Measurements from ENCODE around the gene ROPN1.

GRCh38 chr3:123919353-123919752, 72.6 kb downstream of the ROPN1 start:
- TF ChIP-seq, protein P1, sequence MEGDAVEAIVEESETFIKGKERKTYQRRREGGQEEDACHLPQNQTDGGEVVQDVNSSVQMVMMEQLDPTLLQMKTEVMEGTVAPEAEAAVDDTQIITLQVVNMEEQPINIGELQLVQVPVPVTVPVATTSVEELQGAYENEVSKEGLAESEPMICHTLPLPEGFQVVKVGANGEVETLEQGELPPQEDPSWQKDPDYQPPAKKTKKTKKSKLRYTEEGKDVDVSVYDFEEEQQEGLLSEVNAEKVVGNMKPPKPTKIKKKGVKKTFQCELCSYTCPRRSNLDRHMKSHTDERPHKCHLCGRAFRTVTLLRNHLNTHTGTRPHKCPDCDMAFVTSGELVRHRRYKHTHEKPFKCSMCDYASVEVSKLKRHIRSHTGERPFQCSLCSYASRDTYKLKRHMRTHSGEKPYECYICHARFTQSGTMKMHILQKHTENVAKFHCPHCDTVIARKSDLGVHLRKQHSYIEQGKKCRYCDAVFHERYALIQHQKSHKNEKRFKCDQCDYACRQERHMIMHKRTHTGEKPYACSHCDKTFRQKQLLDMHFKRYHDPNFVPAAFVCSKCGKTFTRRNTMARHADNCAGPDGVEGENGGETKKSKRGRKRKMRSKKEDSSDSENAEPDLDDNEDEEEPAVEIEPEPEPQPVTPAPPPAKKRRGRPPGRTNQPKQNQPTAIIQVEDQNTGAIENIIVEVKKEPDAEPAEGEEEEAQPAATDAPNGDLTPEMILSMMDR (conservative IDR thresholded peaks at IDR 0.05; ENCODE audit: low read depth in 2 of 2): no peak
- TF ChIP-seq POLR2AphosphoS5 (IDR thresholded peaks at IDR 0.05; ENCODE audit: low read depth) (no peak), EZH2 (IDR thresholded peaks at IDR 0.05; ENCODE audit: low read depth, unreplicated experiment) (no peak), CREB1 (CRISPR knock-in tag; IDR thresholded peaks at IDR 0.05; ENCODE audit: low read depth) (no peak), JUNB (IDR thresholded peaks at IDR 0.05; ENCODE audit: unreplicated experiment) (no peak), EZH2phosphoT487 (IDR thresholded peaks at IDR 0.05; ENCODE audit: unreplicated experiment) (no peak), ZNF114 (CRISPR knock-in tag; IDR thresholded peaks at IDR 0.05) (no peak), ZNF331 (CRISPR knock-in tag; IDR thresholded peaks at IDR 0.05; ENCODE audit: low read depth) (no peak), NANOG (IDR thresholded peaks at IDR 0.05; ENCODE audit: borderline replicate concordance) (no peak), ETS1 (IDR thresholded peaks at IDR 0.05) (no peak), STAT1 (IDR thresholded peaks at IDR 0.05; ENCODE audit: unreplicated experiment) (no peak)
- TF ChIP-seq, protein P2, sequence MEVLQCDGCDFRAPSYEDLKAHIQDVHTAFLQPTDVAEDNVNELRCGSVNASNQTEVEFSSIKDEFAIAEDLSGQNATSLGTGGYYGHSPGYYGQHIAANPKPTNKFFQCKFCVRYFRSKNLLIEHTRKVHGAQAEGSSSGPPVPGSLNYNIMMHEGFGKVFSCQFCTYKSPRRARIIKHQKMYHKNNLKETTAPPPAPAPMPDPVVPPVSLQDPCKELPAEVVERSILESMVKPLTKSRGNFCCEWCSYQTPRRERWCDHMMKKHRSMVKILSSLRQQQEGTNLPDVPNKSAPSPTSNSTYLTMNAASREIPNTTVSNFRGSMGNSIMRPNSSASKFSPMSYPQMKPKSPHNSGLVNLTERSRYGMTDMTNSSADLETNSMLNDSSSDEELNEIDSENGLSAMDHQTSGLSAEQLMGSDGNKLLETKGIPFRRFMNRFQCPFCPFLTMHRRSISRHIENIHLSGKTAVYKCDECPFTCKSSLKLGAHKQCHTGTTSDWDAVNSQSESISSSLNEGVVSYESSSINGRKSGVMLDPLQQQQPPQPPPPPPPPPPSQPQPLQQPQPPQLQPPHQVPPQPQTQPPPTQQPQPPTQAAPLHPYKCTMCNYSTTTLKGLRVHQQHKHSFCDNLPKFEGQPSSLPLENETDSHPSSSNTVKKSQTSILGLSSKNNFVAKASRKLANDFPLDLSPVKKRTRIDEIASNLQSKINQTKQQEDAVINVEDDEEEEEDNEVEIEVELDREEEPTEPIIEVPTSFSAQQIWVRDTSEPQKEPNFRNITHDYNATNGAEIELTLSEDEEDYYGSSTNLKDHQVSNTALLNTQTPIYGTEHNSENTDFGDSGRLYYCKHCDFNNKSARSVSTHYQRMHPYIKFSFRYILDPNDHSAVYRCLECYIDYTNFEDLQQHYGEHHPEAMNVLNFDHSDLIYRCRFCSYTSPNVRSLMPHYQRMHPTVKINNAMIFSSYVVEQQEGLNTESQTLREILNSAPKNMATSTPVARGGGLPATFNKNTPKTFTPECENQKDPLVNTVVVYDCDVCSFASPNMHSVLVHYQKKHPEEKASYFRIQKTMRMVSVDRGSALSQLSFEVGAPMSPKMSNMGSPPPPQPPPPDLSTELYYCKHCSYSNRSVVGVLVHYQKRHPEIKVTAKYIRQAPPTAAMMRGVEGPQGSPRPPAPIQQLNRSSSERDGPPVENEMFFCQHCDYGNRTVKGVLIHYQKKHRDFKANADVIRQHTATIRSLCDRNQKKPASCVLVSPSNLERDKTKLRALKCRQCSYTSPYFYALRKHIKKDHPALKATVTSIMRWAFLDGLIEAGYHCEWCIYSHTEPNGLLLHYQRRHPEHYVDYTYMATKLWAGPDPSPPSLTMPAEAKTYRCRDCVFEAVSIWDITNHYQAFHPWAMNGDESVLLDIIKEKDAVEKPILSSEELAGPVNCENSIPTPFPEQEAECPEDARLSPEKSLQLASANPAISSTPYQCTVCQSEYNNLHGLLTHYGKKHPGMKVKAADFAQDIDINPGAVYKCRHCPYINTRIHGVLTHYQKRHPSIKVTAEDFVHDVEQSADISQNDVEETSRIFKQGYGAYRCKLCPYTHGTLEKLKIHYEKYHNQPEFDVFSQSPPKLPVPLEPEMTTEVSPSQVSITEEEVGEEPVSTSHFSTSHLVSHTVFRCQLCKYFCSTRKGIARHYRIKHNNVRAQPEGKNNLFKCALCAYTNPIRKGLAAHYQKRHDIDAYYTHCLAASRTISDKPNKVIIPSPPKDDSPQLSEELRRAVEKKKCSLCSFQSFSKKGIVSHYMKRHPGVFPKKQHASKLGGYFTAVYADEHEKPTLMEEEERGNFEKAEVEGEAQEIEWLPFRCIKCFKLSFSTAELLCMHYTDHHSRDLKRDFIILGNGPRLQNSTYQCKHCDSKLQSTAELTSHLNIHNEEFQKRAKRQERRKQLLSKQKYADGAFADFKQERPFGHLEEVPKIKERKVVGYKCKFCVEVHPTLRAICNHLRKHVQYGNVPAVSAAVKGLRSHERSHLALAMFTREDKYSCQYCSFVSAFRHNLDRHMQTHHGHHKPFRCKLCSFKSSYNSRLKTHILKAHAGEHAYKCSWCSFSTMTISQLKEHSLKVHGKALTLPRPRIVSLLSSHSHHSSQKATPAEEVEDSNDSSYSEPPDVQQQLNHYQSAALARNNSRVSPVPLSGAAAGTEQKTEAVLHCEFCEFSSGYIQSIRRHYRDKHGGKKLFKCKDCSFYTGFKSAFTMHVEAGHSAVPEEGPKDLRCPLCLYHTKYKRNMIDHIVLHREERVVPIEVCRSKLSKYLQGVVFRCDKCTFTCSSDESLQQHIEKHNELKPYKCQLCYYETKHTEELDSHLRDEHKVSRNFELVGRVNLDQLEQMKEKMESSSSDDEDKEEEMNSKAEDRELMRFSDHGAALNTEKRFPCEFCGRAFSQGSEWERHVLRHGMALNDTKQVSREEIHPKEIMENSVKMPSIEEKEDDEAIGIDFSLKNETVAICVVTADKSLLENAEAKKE (CRISPR knock-in tag; IDR thresholded peaks at IDR 0.05): no peak
- TF ChIP-seq, protein P3, sequence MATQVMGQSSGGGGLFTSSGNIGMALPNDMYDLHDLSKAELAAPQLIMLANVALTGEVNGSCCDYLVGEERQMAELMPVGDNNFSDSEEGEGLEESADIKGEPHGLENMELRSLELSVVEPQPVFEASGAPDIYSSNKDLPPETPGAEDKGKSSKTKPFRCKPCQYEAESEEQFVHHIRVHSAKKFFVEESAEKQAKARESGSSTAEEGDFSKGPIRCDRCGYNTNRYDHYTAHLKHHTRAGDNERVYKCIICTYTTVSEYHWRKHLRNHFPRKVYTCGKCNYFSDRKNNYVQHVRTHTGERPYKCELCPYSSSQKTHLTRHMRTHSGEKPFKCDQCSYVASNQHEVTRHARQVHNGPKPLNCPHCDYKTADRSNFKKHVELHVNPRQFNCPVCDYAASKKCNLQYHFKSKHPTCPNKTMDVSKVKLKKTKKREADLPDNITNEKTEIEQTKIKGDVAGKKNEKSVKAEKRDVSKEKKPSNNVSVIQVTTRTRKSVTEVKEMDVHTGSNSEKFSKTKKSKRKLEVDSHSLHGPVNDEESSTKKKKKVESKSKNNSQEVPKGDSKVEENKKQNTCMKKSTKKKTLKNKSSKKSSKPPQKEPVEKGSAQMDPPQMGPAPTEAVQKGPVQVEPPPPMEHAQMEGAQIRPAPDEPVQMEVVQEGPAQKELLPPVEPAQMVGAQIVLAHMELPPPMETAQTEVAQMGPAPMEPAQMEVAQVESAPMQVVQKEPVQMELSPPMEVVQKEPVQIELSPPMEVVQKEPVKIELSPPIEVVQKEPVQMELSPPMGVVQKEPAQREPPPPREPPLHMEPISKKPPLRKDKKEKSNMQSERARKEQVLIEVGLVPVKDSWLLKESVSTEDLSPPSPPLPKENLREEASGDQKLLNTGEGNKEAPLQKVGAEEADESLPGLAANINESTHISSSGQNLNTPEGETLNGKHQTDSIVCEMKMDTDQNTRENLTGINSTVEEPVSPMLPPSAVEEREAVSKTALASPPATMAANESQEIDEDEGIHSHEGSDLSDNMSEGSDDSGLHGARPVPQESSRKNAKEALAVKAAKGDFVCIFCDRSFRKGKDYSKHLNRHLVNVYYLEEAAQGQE (IDR thresholded peaks at IDR 0.05; ENCODE audit: unreplicated experiment): no peak

Data from GM23338 (cell line).